Renal cortical epithelial cell (primary cell): Measurements from ENCODE around the gene KRTAP10-5. TPM values are rescaled to one million over a fixed set of nuclear protein-coding genes. Genes with fewer than 3 reads are reported as not detected.
"Not testable (repeated sequence)": the region's sequence is repeated elsewhere in the genome, so short reads cannot be mapped to it uniquely, and the experiment has no call there.

ENCODE experiments used
- DNase-seq: peaks from one replicate; pipeline ENCODE4 v3.0.0-alpha.2; 2011; ENCODE audit warnings: low read depth
- total RNA-seq: library from RNA; depleted of rRNA; stranded (reverse); fragments of >200 nt; gene quantifications from 2 replicates; pipeline ENCODE4 v1.2.3, GENCODE V29; 2014

The KRTAP10-5 gene
- total RNA-seq, 1 donor from 2014 or later: not detected

DNA sequence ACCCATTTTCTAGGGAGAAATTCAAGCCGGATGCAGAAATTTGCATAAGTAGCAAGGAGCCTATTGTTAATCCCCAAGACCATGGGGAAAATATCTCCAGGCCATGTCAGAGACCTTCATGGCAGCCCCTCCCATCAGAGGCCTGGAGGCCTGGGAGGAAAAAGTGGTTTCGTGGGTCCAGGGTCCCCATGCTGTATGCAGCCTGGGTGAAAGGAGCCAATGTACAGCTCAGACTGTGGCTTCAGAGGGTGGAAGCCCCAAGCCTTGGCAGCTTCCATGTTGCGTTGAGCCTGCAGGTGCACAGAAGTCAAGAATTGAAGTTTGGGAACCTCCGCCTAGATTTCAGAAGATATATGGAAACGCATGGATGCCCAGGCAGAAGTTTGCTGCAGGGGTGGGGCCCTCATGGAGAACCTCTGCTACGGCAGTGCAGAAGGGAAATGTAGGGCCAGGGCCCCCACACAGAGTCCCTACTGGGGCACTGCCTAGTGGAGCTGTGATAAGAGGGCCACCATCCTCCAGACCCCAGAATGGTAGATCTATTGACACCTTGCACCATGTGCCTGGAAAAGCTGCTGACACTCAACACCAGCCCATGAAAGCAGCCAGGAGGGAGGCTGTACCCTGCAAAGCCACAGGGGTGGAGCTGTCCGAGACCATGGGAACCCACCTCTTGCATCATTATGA, 29.9 kb upstream of the KRTAP10-5 start:
- not testable (repeated sequence) for DNase-seq

DNA sequence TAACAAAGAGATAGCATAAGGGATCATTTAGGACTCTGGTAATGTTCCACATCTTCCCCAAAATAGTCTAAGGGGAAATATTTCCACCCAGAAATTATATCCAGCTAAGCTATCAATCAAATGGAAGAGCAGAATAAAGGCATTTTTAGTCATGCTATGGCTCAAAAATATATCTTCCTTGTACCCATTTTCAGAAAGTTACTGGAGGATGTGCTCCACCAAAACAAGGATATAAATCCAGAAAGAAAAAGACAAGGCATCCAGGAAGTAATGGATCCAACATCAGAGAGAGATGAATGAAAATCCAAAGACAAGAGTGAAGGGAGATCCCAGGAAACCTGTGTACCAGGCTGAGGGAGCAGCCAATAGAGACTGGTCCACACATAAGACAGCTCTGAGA, 28.8 kb upstream of the KRTAP10-5 start:
- no peak for DNase-seq

DNA sequence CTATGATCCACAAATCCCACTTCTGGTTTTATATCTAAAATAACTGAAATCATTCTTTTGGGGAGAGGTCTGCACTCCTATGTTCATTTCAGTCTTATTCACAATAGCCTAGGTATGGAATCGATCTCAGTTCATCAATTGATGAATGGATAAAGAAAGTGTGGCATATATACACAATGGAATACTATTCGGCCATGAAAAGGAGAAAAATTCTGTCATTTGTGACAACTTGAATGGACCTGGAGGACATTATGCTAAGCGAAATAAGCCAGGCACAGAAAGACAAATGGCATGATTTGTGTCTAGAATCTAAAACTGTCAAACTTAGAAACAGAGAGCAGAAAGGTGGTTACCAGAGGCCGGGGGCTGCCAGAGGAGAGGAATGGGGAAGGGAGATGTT, 26.1 kb upstream of the KRTAP10-5 start:
- no peak for DNase-seq

DNA sequence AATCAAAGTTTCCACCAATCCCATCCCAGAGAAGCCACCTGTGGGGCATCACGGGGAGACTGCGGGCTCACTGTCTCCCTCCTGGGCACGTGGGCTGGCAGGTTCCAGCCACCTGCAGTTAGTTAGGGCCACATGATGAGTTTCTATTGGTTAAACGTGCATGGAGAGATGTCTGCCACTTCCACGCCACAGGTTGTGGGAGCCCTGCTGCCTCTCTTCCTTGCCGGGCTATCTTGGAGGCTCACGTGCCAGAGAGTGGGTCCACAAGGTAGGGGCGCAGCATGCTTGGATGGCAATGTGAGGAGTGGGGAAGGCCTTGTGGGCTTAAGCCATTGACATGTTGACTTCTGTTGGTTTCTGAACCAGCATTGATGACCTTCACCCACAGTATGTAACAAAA, 23.5 kb upstream of the KRTAP10-5 start:
- no peak for DNase-seq

DNA sequence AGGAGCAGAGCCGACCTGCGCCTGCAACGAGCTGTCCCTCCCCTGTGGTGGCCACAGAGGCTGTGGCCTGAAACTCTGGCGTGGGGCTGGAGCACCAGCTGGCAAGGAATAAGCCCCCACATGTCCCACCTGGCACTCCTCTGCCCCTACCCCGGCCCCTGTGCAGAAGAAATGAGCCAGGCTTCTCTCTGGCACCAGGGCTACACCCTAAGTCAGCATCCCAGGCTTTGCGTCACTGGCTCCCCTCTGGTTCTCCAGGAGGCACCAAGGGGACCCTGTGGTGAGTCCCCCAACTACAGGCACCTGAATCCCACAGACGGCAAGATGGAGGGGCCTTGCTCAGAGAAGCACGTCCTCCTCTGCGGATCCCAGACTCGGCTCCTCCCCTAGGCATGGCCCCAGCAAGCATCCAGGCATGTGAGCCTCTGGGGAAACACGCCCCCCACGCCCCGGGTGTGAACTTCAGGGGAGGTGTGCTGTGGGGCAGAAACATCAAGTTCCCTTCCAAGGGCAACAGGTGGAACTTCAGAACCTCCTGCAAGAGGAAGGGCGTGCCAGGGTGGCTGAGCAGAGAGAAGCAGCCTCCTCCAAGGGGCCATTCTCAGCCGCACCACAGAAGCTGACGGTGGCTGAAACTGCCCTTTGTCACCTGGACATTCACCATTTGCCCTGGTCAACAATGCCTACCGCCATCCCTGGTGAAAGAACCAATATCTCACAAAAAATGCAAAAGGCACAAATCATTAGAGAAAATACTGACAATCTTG, 22.9 kb upstream of the KRTAP10-5 start:
- no peak for DNase-seq

DNA sequence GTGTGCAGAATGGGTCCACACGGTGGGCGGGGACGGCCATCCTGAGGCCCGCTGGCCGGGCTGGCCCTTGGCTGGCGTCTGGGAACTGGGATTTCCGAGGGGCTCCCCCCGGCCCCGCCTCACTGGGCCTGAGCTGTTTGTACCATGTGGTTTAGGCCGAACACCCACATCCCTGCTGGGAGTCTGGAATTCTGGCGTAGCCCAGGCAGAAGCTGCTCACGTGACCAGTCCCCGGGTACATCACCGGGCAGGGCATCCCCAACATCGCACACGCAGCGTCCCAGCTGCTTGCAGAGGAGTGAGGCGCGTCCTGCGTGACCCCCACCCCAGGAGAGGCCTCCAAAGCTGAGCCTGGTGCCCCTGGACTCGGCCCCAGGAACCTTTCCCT, 22.1 kb upstream of the KRTAP10-5 start:
- DNase-seq: no peak

DNA sequence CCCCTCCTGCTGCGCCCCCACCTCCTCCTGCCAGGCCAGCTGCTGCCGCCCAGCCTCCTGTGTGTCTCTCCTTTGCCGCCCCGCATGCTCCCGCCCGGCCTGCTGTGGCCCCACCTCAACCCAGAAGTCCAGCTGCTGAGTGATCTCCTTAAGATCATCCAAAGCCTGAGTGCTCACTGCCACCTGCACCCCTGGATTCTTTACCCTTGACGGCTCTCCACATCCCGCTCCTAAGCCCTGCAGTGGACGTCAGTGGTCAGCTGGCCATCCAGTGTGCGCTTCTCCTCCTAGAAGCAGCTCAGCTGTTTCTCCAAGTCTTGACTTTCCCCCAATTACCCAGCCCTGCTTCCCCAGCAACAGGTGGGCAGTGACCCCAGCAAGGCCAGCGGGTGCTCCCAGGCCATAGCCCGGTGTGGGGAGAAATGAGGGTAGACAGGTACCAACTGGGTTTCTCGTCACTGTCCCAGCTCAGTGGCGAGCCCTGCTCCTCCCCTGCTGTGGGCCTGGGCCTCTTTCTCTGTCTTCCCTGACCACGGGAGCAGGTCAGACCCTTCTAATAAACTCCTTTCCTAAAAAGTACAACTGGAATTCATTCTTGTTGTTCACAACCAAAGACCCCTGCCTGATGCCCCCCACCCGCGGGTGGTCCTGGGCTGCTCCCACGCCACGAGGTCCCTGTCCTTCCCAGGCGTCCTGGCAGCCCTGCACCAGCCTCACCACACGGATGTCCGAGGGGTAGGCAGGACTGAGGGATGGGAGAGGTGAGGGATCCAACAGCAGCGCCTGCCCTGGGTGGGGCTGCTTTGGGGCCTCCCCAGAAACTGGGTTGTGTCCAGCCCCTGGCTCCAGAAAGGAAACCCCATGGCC, 21.4 kb upstream of the KRTAP10-5 start:
- no peak for DNase-seq

DNA sequence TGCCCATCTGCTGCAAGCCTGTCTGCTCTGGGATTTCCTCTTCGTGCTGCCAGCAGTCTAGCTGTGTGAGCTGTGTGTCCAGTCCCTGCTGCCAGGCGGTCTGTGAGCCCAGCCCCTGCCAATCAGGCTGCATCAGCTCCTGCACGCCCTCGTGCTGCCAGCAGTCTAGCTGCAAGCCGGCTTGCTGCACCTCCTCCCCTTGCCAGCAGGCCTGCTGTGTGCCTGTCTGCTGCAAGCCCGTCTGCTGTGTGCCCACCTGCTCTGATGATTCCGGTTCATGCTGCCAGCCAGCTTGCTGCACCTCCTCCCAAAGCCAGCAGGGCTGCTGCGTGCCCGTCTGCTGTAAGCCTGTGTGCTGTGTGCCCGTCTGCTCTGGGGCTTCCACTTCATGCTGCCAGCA, 20.7 kb upstream of the KRTAP10-5 start:
- not testable (repeated sequence) for DNase-seq

DNA sequence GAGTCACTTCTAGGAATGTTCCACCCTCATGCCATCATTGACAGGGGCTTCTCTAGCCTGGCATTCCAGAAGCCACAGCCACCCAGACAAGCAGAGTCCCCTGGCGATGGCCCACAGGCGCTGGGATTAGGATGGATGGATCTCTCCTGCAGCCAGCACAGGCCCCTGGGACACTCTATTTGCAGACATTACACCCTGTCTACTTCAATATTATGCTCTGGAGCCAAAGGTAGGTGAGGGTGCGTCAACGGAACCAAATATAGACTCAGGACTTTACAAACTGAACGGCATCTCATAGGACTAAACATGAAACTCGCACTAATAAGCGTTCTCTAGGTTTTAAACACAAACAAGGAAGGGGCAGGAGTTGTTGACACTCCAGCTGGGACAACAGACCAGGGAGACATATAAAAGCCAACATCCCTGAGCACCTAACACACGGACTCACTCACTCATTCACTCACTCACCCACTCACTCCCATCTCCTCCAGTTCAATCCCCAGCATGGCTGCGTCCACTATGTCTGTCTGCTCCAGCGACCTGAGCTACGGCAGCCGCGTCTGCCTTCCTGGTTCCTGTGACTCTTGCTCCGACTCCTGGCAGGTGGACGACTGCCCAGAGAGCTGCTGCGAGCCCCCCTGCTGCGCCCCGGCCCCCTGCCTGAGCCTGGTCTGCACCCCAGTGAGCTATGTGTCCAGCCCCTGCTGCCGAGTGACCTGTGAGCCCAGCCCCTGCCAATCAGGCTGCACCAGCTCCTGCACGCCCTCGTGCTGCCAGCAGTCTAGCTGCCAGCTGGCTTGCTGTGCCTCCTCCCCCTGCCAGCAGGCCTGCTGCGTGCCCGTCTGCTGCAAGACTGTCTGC, 19.9 kb upstream of the KRTAP10-5 start, which contains the start of gene KRTAP10-7:
Gene KRTAP10-7 (plus strand): TSS at position 480 of the 861 bp plus-strand sequence. CDS start 25 bp downstream, at position 505.
- DNase-seq: not testable (repeated sequence)

DNA sequence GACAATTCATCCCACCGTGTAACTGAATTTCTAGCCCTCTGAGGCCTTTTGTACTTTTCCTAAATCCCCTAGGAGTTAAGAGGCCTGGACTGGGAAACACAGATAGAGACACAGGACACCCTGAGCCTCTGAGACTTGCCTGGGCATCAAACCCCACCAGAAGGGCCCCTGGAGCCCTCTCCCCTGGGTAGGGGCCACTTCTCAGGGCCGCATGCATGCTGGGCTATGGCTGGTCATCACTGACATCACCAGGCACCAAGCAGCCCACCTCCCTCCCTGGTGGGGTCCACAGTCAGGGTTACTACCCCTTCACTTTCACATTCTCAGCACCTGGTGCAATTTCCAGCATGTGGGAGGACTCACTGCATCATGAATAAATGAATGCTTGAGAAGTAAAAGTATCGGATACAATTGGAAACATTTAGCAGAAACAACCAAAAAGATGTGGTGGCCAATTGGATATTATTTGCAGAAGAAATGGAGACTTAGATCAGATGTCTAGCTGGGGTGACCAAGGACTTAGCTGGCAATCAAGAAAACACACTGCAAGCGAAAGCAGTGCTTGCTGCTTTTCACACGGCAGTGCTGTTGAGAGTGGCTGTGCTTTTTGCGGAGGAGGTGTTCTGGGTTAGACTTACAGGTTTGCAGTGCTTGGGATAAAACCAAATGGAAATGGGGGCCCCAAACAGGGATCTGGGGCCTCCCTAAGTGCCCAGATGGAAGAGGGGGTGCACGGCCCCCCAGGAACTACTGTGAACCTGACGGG, 19.0 kb upstream of the KRTAP10-5 start:
- DNase-seq: no peak

DNA sequence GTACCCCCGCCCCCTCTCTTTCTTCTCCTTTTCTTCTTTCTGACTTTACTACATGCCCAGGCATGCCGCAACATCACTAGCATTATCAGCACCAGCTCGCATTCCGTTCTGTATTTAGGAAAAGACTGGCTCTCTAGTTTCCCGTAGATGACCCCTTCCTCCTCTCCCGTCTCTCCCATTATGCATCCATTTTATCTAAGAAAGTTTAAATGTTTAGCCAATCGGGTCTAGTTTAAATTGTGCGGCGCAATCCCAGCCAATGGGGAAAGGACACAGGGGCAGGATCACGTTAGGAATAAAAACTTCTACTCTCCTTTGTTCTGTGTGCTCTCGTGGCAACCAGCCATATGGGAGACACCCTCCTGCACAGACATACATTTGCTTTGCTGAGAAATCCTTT, 17.7 kb upstream of the KRTAP10-5 start:
- DNase-seq: no peak

DNA sequence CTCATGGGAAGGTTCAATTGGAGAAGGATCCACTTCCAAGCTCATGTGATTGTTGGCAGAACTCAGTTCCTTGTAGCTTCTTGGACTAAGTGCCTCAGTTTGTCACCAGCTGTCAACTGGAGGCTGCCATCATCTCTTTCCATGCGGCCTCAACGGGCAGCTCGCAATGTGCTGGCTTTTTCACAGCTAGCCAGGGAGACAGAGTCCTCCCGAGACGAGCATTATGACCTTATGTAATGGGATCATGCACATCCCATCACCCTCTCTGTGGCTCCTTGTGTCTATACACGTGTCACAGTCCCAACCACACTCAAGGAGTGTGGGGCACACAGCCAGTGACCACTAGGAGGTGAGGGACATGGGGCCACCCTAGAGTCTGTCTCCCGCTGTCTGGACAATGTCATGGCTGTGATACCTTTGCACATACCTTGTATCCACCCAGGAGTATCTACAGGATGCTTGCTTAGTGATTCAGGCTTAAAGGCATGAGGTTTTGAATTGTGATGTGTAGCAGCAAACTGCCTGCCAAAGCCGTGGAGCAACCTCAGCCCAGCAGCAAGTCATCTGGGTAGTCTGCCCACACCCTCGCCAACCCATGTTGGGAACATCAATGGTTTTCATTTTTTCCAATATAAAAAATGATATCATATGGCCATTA, 15.8 kb upstream of the KRTAP10-5 start:
- DNase-seq: peak; percentile 9

DNA sequence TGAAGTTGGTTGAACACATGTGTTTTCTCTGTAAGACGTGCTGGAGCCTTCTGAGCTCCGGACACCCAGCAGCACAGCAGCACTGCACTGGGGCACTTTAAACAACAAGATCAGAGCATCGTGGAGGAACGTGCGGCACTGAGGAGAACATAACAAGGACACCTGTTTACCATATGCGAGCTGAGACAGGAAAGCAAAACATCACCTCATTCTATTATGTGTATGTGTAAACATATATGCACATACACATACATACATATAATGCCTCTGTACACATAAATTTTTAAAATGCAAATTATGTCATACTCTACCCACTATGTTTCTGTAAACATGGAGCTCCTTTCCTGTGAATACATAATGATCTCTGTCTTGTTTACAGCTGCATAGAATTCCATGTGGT, 15.1 kb upstream of the KRTAP10-5 start:
- DNase-seq: no peak

DNA sequence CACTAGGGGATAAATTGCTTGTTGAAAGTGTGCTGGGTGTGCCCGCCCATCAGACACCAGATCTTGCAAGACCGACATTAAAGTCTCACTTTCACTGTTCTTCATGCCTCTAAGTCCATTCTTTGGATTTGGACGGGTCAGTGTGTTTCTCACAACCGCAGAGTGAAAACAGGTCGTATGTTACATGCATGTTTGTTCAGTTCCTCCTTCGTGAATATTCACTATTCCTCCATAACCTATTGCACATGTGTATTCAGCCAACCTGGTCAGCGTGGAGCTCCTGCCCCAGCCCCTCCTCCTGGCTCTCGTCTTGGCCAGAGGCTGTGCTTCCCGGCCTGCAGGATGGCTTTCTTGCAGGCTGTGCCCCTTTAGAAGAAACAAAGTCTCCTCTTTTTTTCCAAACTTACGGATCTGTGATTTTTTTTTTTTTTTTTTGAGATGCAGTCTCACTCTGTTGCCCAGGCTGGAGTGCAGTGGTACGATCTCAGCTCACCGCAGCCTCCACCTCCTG, 14.1 kb upstream of the KRTAP10-5 start:
- no peak for DNase-seq

DNA sequence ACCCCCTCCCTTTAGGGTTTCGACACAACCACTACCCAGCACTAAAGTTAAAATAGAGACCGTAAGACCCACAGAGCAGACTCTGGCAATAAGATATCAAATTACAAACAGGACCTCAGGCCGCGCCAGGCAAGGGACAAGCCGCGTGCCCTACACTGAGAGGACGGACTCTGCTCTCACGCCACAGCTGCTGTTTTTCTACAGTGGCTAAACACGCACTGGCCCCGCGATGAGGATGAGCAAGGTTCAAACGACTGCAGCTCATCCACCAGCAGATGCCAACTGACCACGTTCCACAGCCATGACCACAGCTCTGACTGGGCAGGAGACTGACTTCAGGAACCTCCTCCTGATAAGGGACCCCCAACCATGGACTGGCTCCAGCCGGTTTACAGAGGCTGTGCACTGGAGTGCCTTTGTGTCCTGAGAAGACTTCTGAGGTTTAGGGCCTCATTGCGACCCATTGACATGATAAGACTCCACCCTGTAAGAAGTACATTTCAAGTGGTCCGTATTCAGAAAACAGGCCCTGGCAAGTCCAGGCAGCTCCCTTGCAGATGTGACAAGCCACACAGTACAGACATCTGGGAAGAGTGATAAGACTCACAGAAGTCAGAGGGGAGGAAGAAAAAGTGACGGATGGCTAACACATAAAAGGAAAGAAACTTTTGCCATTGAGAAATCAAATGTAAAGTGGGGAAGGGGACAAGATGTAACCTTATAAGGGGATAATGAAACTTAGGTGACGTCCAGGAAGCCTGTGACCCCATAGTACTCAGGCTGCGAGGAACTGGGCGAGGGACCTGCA, 13.4 kb upstream of the KRTAP10-5 start:
- no peak for DNase-seq

DNA sequence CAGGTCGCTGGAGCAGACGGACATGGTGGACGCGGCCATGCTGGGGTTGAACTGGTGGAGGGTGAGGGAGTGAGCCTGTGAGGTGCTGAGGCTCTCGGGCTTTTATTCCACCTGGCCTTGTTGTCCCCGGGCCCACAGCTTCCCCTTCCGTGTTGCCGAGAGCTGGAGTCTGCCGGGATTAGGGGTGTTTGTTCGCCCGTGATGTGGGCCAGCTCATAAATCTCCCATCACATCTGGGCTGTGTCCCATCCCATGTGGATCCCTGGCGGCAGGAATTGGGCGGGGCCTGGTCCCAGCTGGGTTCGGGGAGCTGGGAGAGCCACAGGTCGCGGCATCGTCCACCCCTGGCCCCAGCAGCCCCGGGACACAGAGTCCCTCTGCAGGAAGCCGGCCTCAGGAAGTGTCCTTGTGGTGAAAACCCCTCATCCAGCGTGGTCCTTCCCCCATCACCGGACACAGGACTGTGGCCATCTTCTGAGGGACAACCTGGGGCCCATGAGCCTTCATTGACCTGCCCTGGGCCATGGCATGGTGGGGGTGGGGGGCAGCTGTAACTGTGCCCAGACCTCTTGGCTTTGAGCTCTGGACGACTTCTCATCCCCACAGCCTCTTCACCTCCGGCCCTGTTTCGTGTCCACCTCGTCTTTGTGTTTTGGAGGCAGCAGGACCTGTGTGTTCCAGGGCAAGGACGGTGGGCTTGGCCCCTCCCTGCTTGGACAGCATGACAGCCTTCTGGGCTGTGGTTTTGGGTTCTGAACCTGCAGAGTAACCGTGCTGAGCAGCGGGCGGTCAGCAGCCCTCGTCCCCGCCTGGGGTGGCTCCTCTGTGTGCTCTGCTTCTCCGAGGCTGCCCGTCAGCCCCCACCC, 12.3 kb upstream of the KRTAP10-5 start, which contains the start of gene KRTAP10-6:
Gene KRTAP10-6 (minus strand): TSS at position 60 of the 866 bp plus-strand sequence. CDS start 21 bp downstream, at position 39.
- DNase-seq: no peak

DNA sequence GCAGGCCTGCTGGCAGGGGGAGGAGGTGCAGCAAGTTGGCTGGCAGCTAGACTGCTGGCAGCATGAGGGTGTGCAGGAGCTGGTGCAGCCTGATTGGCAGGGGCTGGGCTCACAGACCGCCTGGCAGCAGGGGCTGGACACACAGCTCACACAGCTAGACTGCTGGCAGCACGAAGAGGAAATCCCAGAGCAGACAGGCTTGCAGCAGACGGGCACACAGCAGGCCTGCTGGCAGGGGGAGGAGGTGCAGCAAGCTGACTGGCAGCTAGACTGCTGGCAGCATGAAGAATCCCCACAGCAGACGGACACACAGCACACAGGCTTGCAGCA, 11.4 kb upstream of the KRTAP10-5 start:
- not testable (repeated sequence) for DNase-seq
